Loucy (cell line): ENCODE data around the gene WLS.

Source experiments
- H2AFZ ChIP-seq: fragments of 200-600 bp; sonication (generic); 2 replicates; pipeline ENCODE4 v1.6.0; 2016; ENCODE audit warnings: antibody characterized with exemption, mild to moderate bottlenecking, low read length, moderate library complexity
- H3F3A ChIP-seq: fragments of 200-600 bp; 2 replicates; pipeline ENCODE4 v1.6.0; 2016; ENCODE audit warnings: antibody characterized with exemption, low read depth, mild to moderate bottlenecking
- H3K27me3 ChIP-seq: fragments of 200-600 bp; sonication (generic); 2 replicates; pipeline ENCODE4 v1.6.1; 2014; ENCODE audit warnings: low read length, mild to moderate bottlenecking; ENCODE audit not compliant: insufficient read depth, poor library complexity, severe bottlenecking
- H3K36me3 ChIP-seq: fragments of 200-600 bp; sonication (generic); 2 replicates; pipeline ENCODE4 v1.6.1; 2016; ENCODE audit warnings: low read length; ENCODE audit not compliant: insufficient read depth
- H3K4me1 ChIP-seq: fragments of 200-600 bp; sonication (generic); 2 replicates; pipeline ENCODE4 v1.5.1; 2014; ENCODE audit warnings: low read length, mild to moderate bottlenecking; ENCODE audit not compliant: insufficient read depth, poor library complexity, severe bottlenecking
- H3K4me2 ChIP-seq: fragments of 200-600 bp; sonication (generic); 2 replicates; pipeline ENCODE4 v1.6.0; 2014; ENCODE audit warnings: antibody characterized with exemption, low read length, low read depth, mild to moderate bottlenecking; ENCODE audit not compliant: poor library complexity, severe bottlenecking
- H3K4me3 ChIP-seq: fragments of 200-600 bp; sonication (generic); 2 replicates; pipeline ENCODE4 v1.5.1; 2014; ENCODE audit warnings: low read length, mild to moderate bottlenecking, mixed read lengths; ENCODE audit not compliant: poor library complexity, severe bottlenecking
- H3K79me2 ChIP-seq: fragments of 200-600 bp; sonication (generic); 2 replicates; pipeline ENCODE4 v1.6.1; 2014; ENCODE audit warnings: low read length; ENCODE audit not compliant: insufficient read depth
- H3K9ac ChIP-seq: fragments of 200-600 bp; sonication (generic); 2 replicates; pipeline ENCODE4 v1.6.0; 2014; ENCODE audit warnings: mild to moderate bottlenecking, low read depth, low read length, moderate library complexity; ENCODE audit not compliant: poor library complexity, severe bottlenecking
- H3K9me2 ChIP-seq: fragments of 200-600 bp; sonication (generic); replicated peaks from 2 replicates; pipeline ENCODE4 v1.6.1; 2016; ENCODE audit warnings: low read depth, low read length, mixed read lengths
- H3K9me3 ChIP-seq: fragments of 200-600 bp; sonication (generic); 2 replicates; pipeline ENCODE4 v1.6.1; 2014; ENCODE audit warnings: mild to moderate bottlenecking, antibody characterized with exemption, low read length, low read depth; ENCODE audit not compliant: insufficient read depth
- H4K20me1 ChIP-seq: fragments of 200-600 bp; sonication (generic); 2 replicates; pipeline ENCODE4 v1.6.0; 2014; ENCODE audit warnings: antibody characterized with exemption, low read length, mild to moderate bottlenecking; ENCODE audit not compliant: insufficient read depth, poor library complexity, severe bottlenecking
- CTCF ChIP-seq: fragments of 200-600 bp; sonication (generic); conservative IDR thresholded peaks from 2 replicates; pipeline ENCODE4 v1.5.1; 2014; ENCODE audit warnings: mild to moderate bottlenecking, antibody characterized with exemption, low read length
- EZH2phosphoT487 ChIP-seq: fragments of 200-600 bp; IDR thresholded peaks from 2 replicates; pipeline ENCODE4 v1.6.1; 2018; ENCODE audit warnings: antibody characterized with exemption, mild to moderate bottlenecking, moderate library complexity, borderline replicate concordance

Gene WLS

GRCh38 chr1:68113966-68114365, 118.4 kb downstream of the WLS start:
- H3K4me2 ChIP-seq = no peak overlapping the region
- H3K9me3 ChIP-seq = no peaks in the 10 kb centered on the region
- no peak overlapping the region for H3K9ac ChIP-seq
- H3K4me1 ChIP-seq = peaks cover 5% of the 10 kb centered on the region
- H2AFZ ChIP-seq = no peak overlapping the region
- no peaks in the 10 kb centered on the region for H3F3A ChIP-seq
- no peak overlapping the region for H3K4me3 ChIP-seq
- no peaks in the 10 kb centered on the region for H3K36me3 ChIP-seq
- TF ChIP-seq EZH2phosphoT487 (no peak), CTCF (no peak)
- no peaks in the 10 kb centered on the region for H3K79me2 ChIP-seq
- no peaks in the 10 kb centered on the region for H3K27me3 ChIP-seq
- no peaks in the 10 kb centered on the region for H3K9me2 ChIP-seq
- no peaks in the 10 kb centered on the region for H4K20me1 ChIP-seq

GRCh38 chr1:68112835-68113243, 119.5 kb downstream of the WLS start:
- no peaks in the 10 kb centered on the region for H3K36me3 ChIP-seq
- H4K20me1 ChIP-seq = no peaks in the 10 kb centered on the region
- H2AFZ ChIP-seq = no peak overlapping the region
- TF ChIP-seq EZH2phosphoT487 (no peak), CTCF (no peak)
- no peak overlapping the region for H3K4me3 ChIP-seq
- H3K4me1 ChIP-seq = peaks cover 5% of the 10 kb centered on the region
- no peaks in the 10 kb centered on the region for H3K9me2 ChIP-seq
- no peaks in the 10 kb centered on the region for H3F3A ChIP-seq
- no peaks in the 10 kb centered on the region for H3K79me2 ChIP-seq
- no peak overlapping the region for H3K4me2 ChIP-seq
- no peaks in the 10 kb centered on the region for H3K27me3 ChIP-seq
- H3K9ac ChIP-seq = no peak overlapping the region
- no peaks in the 10 kb centered on the region for H3K9me3 ChIP-seq

DNA sequence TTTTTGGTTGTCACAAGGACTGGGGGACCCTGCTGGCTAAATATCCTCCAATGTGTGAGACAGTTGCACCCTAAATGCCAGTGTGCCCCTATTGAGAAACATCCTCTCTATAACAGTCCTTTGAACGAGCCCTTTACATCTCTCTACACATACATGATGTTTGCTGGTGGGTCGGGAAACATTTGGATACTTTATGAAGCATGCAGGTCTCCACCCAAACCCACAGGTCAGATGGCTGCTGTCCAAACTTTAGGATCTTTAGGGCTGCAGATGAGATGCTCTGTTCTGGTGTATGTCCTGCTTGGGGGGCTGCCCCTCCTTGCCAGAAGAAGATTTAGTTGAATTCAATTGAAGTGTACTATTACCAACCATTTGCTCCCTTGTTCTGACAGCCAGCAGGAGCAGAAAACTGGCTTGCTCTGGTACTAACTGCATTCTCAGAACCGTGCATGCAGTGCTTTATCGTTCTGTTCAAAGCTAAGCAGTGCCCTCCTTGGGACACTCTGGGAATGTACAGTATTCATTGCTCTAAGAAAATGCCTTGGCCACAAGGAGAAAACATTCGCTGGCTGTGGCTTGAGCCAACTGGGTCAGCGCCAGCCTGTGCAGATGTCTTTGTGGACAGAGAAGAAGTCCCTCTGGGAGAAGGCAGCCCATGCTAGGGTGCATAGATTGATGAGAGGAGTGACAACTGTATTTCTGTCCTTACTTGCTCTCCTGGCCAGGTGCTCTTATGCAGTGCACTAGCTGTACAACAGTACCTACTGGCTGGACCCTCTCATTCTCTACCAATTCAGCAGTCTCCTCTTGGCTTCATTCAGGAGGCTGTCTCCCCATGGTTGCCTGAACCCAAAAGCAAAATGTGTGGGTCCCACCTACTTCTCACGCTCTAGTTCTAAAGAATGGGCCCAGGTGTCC, 120.5 kb downstream of the WLS start:
- Histone ChIP-seq H3F3A (no peaks in the 10 kb centered on the region), H3K79me2 (no peaks in the 10 kb centered on the region), H3K36me3 (no peaks in the 10 kb centered on the region), H3K9me3 (no peaks in the 10 kb centered on the region), H4K20me1 (no peaks in the 10 kb centered on the region), H3K4me2 (no peak overlapping the region), H3K9me2 (no peaks in the 10 kb centered on the region), H3K27me3 (no peaks in the 10 kb centered on the region), H3K4me3 (no peak overlapping the region), H2AFZ (no peak overlapping the region), H3K4me1 (no peaks in the 10 kb centered on the region), H3K9ac (no peak overlapping the region)
- TF ChIP-seq EZH2phosphoT487 = no peak
- TF ChIP-seq CTCF = peak; percentile 52
